Neural progenitor cell (in vitro differentiated cells): ENCODE data around the gene ARHGEF11.

Experiments
- EZH2 ChIP-seq: fragments of 200-600 bp; sonication (generic); IDR thresholded peaks from 2 replicates; pipeline ENCODE4 v1.6.1; 2017; ENCODE audit warnings: antibody characterized with exemption, mild to moderate bottlenecking, moderate library complexity
- EZH2phosphoT487 ChIP-seq: fragments of 200-600 bp; sonication (generic); IDR thresholded peaks from 2 replicates; pipeline ENCODE4 v1.6.1; 2017; ENCODE audit warnings: antibody characterized with exemption
- TF ChIP-seq, protein P1 (sequence below): fragments of 200-600 bp; sonication (generic); IDR thresholded peaks from 2 replicates; pipeline ENCODE4 v1.5.1; 2017; ENCODE audit warnings: antibody characterized with exemption, mild to moderate bottlenecking

DNA sequence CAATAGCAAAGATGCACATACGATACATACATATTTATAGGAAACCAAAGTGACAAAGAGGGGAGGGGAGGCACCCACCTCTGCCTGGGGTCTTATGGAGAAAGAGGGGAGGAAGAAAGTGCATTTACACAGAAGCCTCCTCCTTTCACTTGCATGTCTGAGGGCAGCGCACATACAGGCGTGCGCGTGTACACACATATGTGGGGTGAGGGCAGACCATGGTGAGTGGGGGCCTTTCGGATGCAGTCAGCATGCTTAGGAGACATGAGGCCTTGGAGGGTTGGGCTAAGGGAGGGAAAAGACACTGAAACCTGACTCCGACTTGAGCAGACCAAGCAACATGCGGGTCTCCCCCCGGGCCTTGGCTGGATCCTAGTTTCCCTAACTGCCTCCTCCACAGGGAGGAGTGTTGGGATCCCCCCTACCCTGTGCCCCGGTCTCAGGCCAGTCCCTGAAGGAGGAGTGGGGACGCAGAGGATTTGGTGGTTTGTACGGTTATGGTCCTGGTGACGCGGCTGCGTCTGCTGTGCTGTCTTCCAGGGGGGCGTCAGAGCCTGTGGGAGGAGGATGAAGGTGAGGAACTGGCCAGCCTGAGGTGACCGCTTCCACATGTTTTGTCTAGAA is 109.9 kb downstream of the ARHGEF11 start:
- TF ChIP-seq, protein P1, sequence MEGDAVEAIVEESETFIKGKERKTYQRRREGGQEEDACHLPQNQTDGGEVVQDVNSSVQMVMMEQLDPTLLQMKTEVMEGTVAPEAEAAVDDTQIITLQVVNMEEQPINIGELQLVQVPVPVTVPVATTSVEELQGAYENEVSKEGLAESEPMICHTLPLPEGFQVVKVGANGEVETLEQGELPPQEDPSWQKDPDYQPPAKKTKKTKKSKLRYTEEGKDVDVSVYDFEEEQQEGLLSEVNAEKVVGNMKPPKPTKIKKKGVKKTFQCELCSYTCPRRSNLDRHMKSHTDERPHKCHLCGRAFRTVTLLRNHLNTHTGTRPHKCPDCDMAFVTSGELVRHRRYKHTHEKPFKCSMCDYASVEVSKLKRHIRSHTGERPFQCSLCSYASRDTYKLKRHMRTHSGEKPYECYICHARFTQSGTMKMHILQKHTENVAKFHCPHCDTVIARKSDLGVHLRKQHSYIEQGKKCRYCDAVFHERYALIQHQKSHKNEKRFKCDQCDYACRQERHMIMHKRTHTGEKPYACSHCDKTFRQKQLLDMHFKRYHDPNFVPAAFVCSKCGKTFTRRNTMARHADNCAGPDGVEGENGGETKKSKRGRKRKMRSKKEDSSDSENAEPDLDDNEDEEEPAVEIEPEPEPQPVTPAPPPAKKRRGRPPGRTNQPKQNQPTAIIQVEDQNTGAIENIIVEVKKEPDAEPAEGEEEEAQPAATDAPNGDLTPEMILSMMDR = no peak
- TF ChIP-seq EZH2 (no peak), EZH2phosphoT487 (no peak)
